HCT116 (cell line): ENCODE data around the gene DAZAP2. TPM values are rescaled to one million over a fixed set of nuclear protein-coding genes. Genes with fewer than 3 reads are reported as not detected.
A peak's percentile ranks its signal among the peaks of the same experiment; 100 is the strongest.

Experiments used
- ATAC-seq: fragments of 200-7000 bp; cut with Tn5 transposase; 2 replicates; pipeline ENCODE4 v1.9.1; 2020; ENCODE audit warnings: mild to moderate bottlenecking, moderate library complexity
- Bru-seq: library from RNA; stranded (reverse); fragments of 400-500 nt; gene quantifications from one replicate; lab custom pipeline; 2021; lab: Mats Ljungman, UMichigan
- BruChase-seq, 2 experiments: library from RNA; stranded (reverse); fragments of 400-500 nt; gene quantifications; one replicate each; lab custom pipeline; 2021; lab: Mats Ljungman, UMichigan
- BruUV-seq: library from RNA; stranded (reverse); fragments of 400-500 nt; replicated peaks from 2 replicates; lab custom pipeline; 2021; lab: Mats Ljungman, UMichigan
- CTCF ChIA-PET: fragments of 300-600 bp; sonication (Branson Sonifier 250); formaldehyde crosslinking; loops from one replicate; lab custom pipeline; 2021; ENCODE audit warnings: antibody characterized with exemption; lab: Charles Lee
- POLR2A ChIA-PET: fragments of 300-600, 350-600 bp; sonication (Branson Sonifier 250); formaldehyde crosslinking; loops from one replicate; lab custom pipeline; 2021; ENCODE audit warnings: antibody characterized with exemption; lab: Charles Lee
- RAD21 ChIA-PET, 2 experiments: fragments of 300-600 bp; sonication (Branson Sonifier 250); formaldehyde crosslinking; loops; one replicate each; lab custom pipeline; 2023; ENCODE audit warnings: low total read pairs in 2 of 2; ENCODE audit not compliant: uncharacterized antibody in 2 of 2, unreplicated experiment in 2 of 2, low non-redundant PET in 1 of 2; lab: Charles Lee
- DNase-seq: peaks from one replicate; pipeline ENCODE4 v3.0.0-alpha.2; 2010; ENCODE audit warnings: low read depth, low spot score
- H2AFZ ChIP-seq: fragments of 200-600 bp; shearing (Covaris generic), sonication (generic); 2 replicates; pipeline ENCODE4 v1.6.1; 2017; ENCODE audit warnings: low read depth, mixed run types, mixed read lengths, antibody characterized with exemption, low read length; ENCODE audit not compliant: poor library complexity, severe bottlenecking
- H3K27ac ChIP-seq: 2 replicates; pipeline ENCODE4 v1.5.1; 2012; ENCODE audit warnings: low read depth, low read length
- H3K27me3 ChIP-seq: fragments of 200-600 bp; sonication (generic); 2 replicates; pipeline ENCODE4 v1.6.1; 2016; ENCODE audit warnings: mixed run types, low read length, mixed read lengths; ENCODE audit not compliant: insufficient read depth
- H3K36me3 ChIP-seq, 2 experiments: fragments of 200-500 bp in 1 of 2; fragments of 200-600 bp in 1 of 2; sonication (Bioruptor generic) in 1 of 2; sonication (generic) in 1 of 2; 2 replicates each; pipeline versions ENCODE4 v1.5.1 to v1.6.1; 2014 to 2016; ENCODE audit warnings: low read length in 2 of 2, inconsistent platforms in 1 of 2, mixed read lengths in 1 of 2, mixed run types in 1 of 2; ENCODE audit not compliant: insufficient read depth in 2 of 2, control insufficient read depth in 1 of 2
- H3K4me1 ChIP-seq, 2 experiments: fragments of 200-600 bp in 1 of 2; sonication (generic) in 1 of 2; 2 replicates each; pipeline versions ENCODE4 v1.5.1 to v1.6.1; 2012 to 2017; ENCODE audit warnings: low read length in 2 of 2, inconsistent platforms in 1 of 2, mild to moderate bottlenecking in 1 of 2, mixed read lengths in 1 of 2, mixed run types in 1 of 2, moderate library complexity in 1 of 2; ENCODE audit not compliant: insufficient read depth in 2 of 2, control insufficient read depth in 1 of 2
- H3K4me2 ChIP-seq: fragments of 200-600 bp; sonication (generic); 2 replicates; pipeline ENCODE4 v1.6.1; 2017; ENCODE audit warnings: mixed run types, low read length, mixed read lengths
- H3K4me3 ChIP-seq, 2 experiments: fragments of 200-600 bp in 1 of 2; sonication (generic) in 1 of 2; replicated peaks in 1 of 2; 2 replicates each; pipeline ENCODE4 v1.5.1; 2011 to 2016; ENCODE audit warnings: low read length in 2 of 2, control low read depth in 1 of 2, low read depth in 1 of 2, mild to moderate bottlenecking in 1 of 2, mixed read lengths in 1 of 2, mixed run types in 1 of 2
- H3K79me2 ChIP-seq: fragments of 200-600 bp; sonication (generic); 2 replicates; pipeline ENCODE4 v1.6.1; 2017; ENCODE audit warnings: mild to moderate bottlenecking, mixed run types, low read length, moderate library complexity, mixed read lengths; ENCODE audit not compliant: insufficient read depth
- H3K9ac ChIP-seq: fragments of 200-600 bp; sonication (generic); 2 replicates; pipeline ENCODE4 v1.6.1; 2016; ENCODE audit warnings: low read length, mixed read lengths
- H3K9me2 ChIP-seq: fragments of 200-600 bp; sonication (generic), shearing (Covaris generic); 2 replicates; pipeline ENCODE4 v1.6.1; 2017; ENCODE audit warnings: mixed run types, mild to moderate bottlenecking, moderate library complexity; ENCODE audit not compliant: insufficient read depth
- H3K9me3 ChIP-seq, 2 experiments: fragments of 200-500 bp in 1 of 2; fragments of 200-600 bp in 1 of 2; sonication (Bioruptor generic) in 1 of 2; sonication (generic) in 1 of 2; 2 replicates each; pipeline ENCODE4 v1.6.1; 2014 to 2017; ENCODE audit warnings: low read length in 2 of 2, mixed read lengths in 2 of 2, inconsistent platforms in 1 of 2, low read depth in 1 of 2, mild to moderate bottlenecking in 1 of 2, mixed run types in 1 of 2, moderate library complexity in 1 of 2; ENCODE audit not compliant: control insufficient read depth in 1 of 2, insufficient read depth in 1 of 2
- H4K20me1 ChIP-seq: fragments of 200-600 bp; sonication (generic), shearing (Covaris generic); 2 replicates; pipeline ENCODE4 v1.6.1; 2017; ENCODE audit warnings: mixed run types, mild to moderate bottlenecking, moderate library complexity; ENCODE audit not compliant: insufficient read depth
- CBX3 ChIP-seq: IDR thresholded peaks from 2 replicates; pipeline ENCODE4 v1.6.1; 2012; ENCODE audit warnings: low read depth
- EGR1 ChIP-seq: IDR thresholded peaks from 2 replicates; pipeline ENCODE4 v1.6.1; 2012; ENCODE audit warnings: low read depth
- ELF1 ChIP-seq: IDR thresholded peaks from 2 replicates; pipeline ENCODE4 v1.6.1; 2012; ENCODE audit warnings: low read depth, borderline replicate concordance
- FOSL1 ChIP-seq: IDR thresholded peaks from 2 replicates; pipeline ENCODE4 v1.6.1; 2012; ENCODE audit warnings: low read depth
- MAX ChIP-seq: IDR thresholded peaks from 2 replicates; pipeline ENCODE4 v1.6.1; 2012
- POLR2A ChIP-seq: IDR thresholded peaks from 2 replicates; pipeline ENCODE4 v1.7.0; 2011; ENCODE audit warnings: borderline replicate concordance; ENCODE audit not compliant: insufficient read depth, insufficient read length; ENCODE audit errors: extremely low read depth
- POLR2AphosphoS5 ChIP-seq: IDR thresholded peaks from 2 replicates; pipeline ENCODE4 v1.6.1; 2011; ENCODE audit warnings: mild to moderate bottlenecking, low read depth, low read length, moderate library complexity
- SIN3A ChIP-seq: IDR thresholded peaks from 2 replicates; pipeline ENCODE4 v1.6.1; 2012; ENCODE audit warnings: low read depth
- SP1 ChIP-seq: IDR thresholded peaks from 2 replicates; pipeline ENCODE4 v1.6.1; 2012; ENCODE audit warnings: low read depth
- SRF ChIP-seq: IDR thresholded peaks from 2 replicates; pipeline ENCODE4 v1.6.1; 2012; ENCODE audit warnings: low read depth
- ZFX ChIP-seq: fragments of 450-650 bp; IDR thresholded peaks from 2 replicates; pipeline ENCODE4 v1.6.1; 2017
- ZNF274 ChIP-seq: fragments of 200-500 bp; sonication (Bioruptor generic); IDR thresholded peaks from 2 replicates; pipeline ENCODE4 v1.6.1; 2014; ENCODE audit warnings: mild to moderate bottlenecking, low read depth, low read length, inconsistent platforms
- intact Hi-C: fragments of 100-400 bp; cut with micrococcal nuclease; formaldehyde crosslinking; loops from 2 replicates; pipeline ENCODE4 v1.10.0; 2022
- long read RNA-seq: library from polyadenylated mRNA; unstranded; transcript quantifications from one replicate; pipeline ENCODE4 v2.0.0, GENCODE V29; 2021; ENCODE audit not compliant: unreplicated experiment
- polyA plus RNA-seq: library from polyadenylated mRNA; unstranded; fragments of >200 nt; gene quantifications from 2 replicates; pipeline ENCODE4 v1.2.1, GENCODE V29; 2012; ENCODE audit warnings: missing spikeins
- total RNA-seq: library from RNA; stranded (reverse); gene quantifications from one replicate; pipeline ENCODE4 v1.2.1, GENCODE V29; 2021; ENCODE audit not compliant: unreplicated experiment
- TF ChIP-seq, protein P1 (sequence below), 3 experiments: fragments of 200-600 bp in 1 of 3; sonication (generic) in 1 of 3; IDR thresholded peaks in 2 of 3; conservative IDR thresholded peaks in 1 of 3; 2 replicates each; pipeline ENCODE4 v1.5.1; 2012 to 2017; ENCODE audit warnings: low read depth in 2 of 3, low read length in 2 of 3, antibody characterized with exemption in 1 of 3, borderline replicate concordance in 1 of 3, control low read depth in 1 of 3, mild to moderate bottlenecking in 1 of 3, mixed read lengths in 1 of 3, mixed run types in 1 of 3, moderate library complexity in 1 of 3; ENCODE audit not compliant: insufficient read depth in 1 of 3

The DAZAP2 gene
- total RNA-seq (157 TPM), Bru-seq, nascent RNA (percentile 66 among the genes with signal in this experiment), BruChase-seq, experiment 1, labeled RNA remaining after a 6-hour chase (percentile 94 among the genes with signal in this experiment), BruChase-seq, experiment 2, labeled RNA remaining after a 2-hour chase (percentile 84 among the genes with signal in this experiment)
- polyA plus RNA-seq, result 300 and 308 TPM in 2 replicates
- long read RNA-seq, transcript DAZAP2-201 (4 exons, 2,598 nt), result major isoform, 278 of 324 reads
- long read RNA-seq, transcript DAZAP2-206 (2 exons, 598 nt), result minor isoform, 5 of 324 reads
- long read RNA-seq, partial matches to known transcripts, result 4 of 324 reads
- long read RNA-seq, other reads (novel, unspliced or antisense), result 31 of 324 reads

DNA sequence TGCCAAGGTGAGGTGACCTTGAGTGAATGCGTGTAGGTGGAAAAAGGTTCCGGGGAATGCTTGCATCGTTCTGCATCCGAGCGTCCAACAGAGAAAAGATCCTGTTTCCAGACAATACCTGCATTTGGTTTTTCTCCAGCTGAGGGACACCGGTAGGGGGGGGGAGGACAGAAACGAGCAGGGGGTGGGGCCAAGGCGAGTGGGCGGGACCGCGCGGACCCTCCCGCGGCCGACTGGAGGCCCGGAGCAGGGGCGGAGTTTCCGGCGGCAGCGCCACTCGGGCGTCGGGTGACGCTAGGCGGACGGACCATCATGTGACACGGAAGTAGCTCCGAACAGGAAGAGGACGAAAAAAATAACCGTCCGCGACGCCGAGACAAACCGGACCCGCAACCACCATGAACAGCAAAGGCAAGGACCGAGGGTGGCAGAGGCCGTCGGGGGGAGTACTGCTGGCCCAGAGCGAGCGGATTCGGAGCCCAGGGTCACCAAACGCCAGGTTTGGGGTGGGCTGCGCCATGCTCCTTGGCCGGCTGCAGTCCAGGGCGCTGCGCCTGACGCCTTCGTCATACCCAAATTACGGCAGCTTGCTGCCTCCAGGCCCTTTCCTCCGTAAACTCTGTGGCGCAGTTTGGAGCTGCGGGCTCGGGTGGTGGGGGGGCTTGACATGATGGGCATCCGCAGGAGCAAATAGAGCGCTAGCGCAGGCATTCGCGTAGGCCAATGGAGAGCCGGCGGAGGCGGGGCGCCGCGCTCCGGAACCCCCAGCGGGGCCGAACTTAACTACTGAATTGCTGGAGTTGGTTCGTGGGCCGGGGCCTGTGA is at the start of gene DAZAP2:
Gene DAZAP2, plus strand, starts transcription at position 317 of the 825 bp plus-strand sequence. Its CDS starts 82 bp downstream, at position 399.
- no peaks in the 10 kb centered on the region for H4K20me1 ChIP-seq
- ATAC-seq (peak; percentile 94), DNase-seq (peak; percentile 90)
- peaks cover 27 to 30% of the 10 kb centered on the region in 2 experiments for H3K36me3 ChIP-seq
- peak within 1 kb of the TSS; percentile 96 to 99 for H3K4me3 ChIP-seq
- ChIA-PET RAD21 (interaction anchor here (0.6 to 1.2 kb wide), 4 partner anchors 20 to 186 kb away, joined by 4 to 8 read pairs (median 6); partner anchors contain the start of gene POU6F1 (in 1 of the 2)), POLR2A (interaction anchor here (0.6 to 1.7 kb wide), 9 partner anchors 9 to 953 kb away, joined by 3 to 14 read pairs (median 3); partner anchors contain the start of genes CSRNP2, KRT80 and POU6F1), CTCF (interaction anchor here (0.6 to 1.5 kb wide), 5 partner anchors 11 to 156 kb away, joined by 3 to 10 read pairs (median 4); partner anchors contain the start of genes CSRNP2 and POU6F1)
- H3K9me2 ChIP-seq, result no peaks in the 10 kb centered on the region
- TSS peak; percentile 47 for BruUV-seq
- H3K4me2 ChIP-seq, result peak within 1 kb of the TSS; percentile 80
- no peaks in the 10 kb centered on the region for H3K9me3 ChIP-seq
- peak within 1 kb of the TSS; percentile 98 for H3K27ac ChIP-seq
- H3K9ac ChIP-seq, result peak within 1 kb of the TSS; percentile 100
- peaks cover 28% of the 10 kb centered on the region for H3K79me2 ChIP-seq
- H3K4me1 ChIP-seq, result peaks cover 12 to 15% of the 10 kb centered on the region in 2 experiments
- TF ChIP-seq FOSL1 (no peak), POLR2AphosphoS5 (peak; percentile 84), SP1 (peak; percentile 94), SRF (no peak), POLR2A (peak; percentile 51), MAX (peak; percentile 25; the same call in 1 of the 2 replicates), EGR1 (peak; percentile 65), SIN3A (0 out of 2 replicates have a peak, but pooled peaks have one; percentile 83), ZNF274 (no peak), ZFX (no peak), ELF1 (peak; percentile 95), CBX3 (no peak)
- TF ChIP-seq, protein P1, sequence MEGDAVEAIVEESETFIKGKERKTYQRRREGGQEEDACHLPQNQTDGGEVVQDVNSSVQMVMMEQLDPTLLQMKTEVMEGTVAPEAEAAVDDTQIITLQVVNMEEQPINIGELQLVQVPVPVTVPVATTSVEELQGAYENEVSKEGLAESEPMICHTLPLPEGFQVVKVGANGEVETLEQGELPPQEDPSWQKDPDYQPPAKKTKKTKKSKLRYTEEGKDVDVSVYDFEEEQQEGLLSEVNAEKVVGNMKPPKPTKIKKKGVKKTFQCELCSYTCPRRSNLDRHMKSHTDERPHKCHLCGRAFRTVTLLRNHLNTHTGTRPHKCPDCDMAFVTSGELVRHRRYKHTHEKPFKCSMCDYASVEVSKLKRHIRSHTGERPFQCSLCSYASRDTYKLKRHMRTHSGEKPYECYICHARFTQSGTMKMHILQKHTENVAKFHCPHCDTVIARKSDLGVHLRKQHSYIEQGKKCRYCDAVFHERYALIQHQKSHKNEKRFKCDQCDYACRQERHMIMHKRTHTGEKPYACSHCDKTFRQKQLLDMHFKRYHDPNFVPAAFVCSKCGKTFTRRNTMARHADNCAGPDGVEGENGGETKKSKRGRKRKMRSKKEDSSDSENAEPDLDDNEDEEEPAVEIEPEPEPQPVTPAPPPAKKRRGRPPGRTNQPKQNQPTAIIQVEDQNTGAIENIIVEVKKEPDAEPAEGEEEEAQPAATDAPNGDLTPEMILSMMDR (IDR thresholded peaks at IDR 0.05 in 2 of 3, conservative IDR thresholded peaks at IDR 0.05 in 1 of 3; ENCODE audit: borderline replicate concordance in 1 of 3, insufficient read depth in 1 of 3, low read depth in 2 of 3, low read length in 2 of 3), result peak in 2 of 3 experiments; percentile 16 to 43; a peak in 2 of 6 replicates
- intact Hi-C loops, result loop anchor here (2.0 kb wide), 1 partner anchor 66 kb away; the partner anchor contains the start of gene TFCP2
- peak within 1 kb of the TSS; percentile 46 for H2AFZ ChIP-seq
- no peaks in the 10 kb centered on the region for H3K27me3 ChIP-seq
